Osteoblast (primary cell): ENCODE measurements around the gene USP46. TPM values are rescaled to one million over a fixed set of nuclear protein-coding genes. Genes with fewer than 3 reads are reported as not detected.

Experiments
- DNase-seq: peaks from one replicate; pipeline ENCODE4 v3.0.0; 2011; ENCODE audit warnings: low spot score, mixed read lengths; ENCODE audit not compliant: insufficient read length; ENCODE audit errors: missing footprints
- H2AFZ ChIP-seq: 2 replicates; pipeline ENCODE4 v1.6.0; 2011; ENCODE audit warnings: mild to moderate bottlenecking, low read length
- H3K27ac ChIP-seq: 2 replicates; pipeline ENCODE4 v1.5.1; 2011; ENCODE audit warnings: mild to moderate bottlenecking, low read depth, low read length, moderate library complexity
- H3K27me3 ChIP-seq: 2 replicates; pipeline ENCODE4 v1.6.0; 2012; ENCODE audit warnings: mild to moderate bottlenecking, control low read depth, inconsistent platforms, low read length, moderate library complexity; ENCODE audit not compliant: insufficient read depth
- H3K36me3 ChIP-seq: 2 replicates; pipeline ENCODE4 v1.5.1; 2011; ENCODE audit warnings: mild to moderate bottlenecking, low read length, control low read depth, moderate library complexity; ENCODE audit not compliant: insufficient read depth
- H3K4me1 ChIP-seq: 2 replicates; pipeline ENCODE4 v1.5.1; 2011; ENCODE audit warnings: mild to moderate bottlenecking, low read length, control low read depth, moderate library complexity; ENCODE audit not compliant: insufficient read depth
- H3K4me2 ChIP-seq: 2 replicates; pipeline ENCODE4 v1.6.0; 2011; ENCODE audit warnings: mild to moderate bottlenecking, low read length; ENCODE audit not compliant: insufficient read depth
- H3K4me3 ChIP-seq: fragments of 200-600 bp; sonication (generic); 3 replicates; pipeline ENCODE4 v1.5.1; 2012; ENCODE audit warnings: mild to moderate bottlenecking, low read length, inconsistent platforms; ENCODE audit not compliant: insufficient read depth
- H3K79me2 ChIP-seq: 2 replicates; pipeline ENCODE4 v1.6.0; 2012; ENCODE audit warnings: mild to moderate bottlenecking, low read length, control low read depth, inconsistent platforms; ENCODE audit not compliant: insufficient read depth
- H3K9me3 ChIP-seq: 2 replicates; pipeline ENCODE4 v1.5.1; 2011; ENCODE audit warnings: low read depth, low read length, control low read depth
- H4K20me1 ChIP-seq: 2 replicates; pipeline ENCODE4 v1.6.0; 2012; ENCODE audit warnings: mild to moderate bottlenecking, low read length, control low read depth; ENCODE audit not compliant: insufficient read depth
- total RNA-seq: library from RNA; depleted of rRNA; stranded (reverse); fragments of >200 nt; gene quantifications from 2 replicates; pipeline ENCODE4 v1.2.3, GENCODE V29; 2012
- TF ChIP-seq, protein P1 (sequence below): IDR thresholded peaks from 2 replicates; pipeline ENCODE4 v1.5.1; 2011; ENCODE audit warnings: mild to moderate bottlenecking, low read depth, low read length, moderate library complexity; ENCODE audit errors: extremely low read depth

USP46 gene
- total RNA-seq, 1 donor: 12.7 TPM

DNA sequence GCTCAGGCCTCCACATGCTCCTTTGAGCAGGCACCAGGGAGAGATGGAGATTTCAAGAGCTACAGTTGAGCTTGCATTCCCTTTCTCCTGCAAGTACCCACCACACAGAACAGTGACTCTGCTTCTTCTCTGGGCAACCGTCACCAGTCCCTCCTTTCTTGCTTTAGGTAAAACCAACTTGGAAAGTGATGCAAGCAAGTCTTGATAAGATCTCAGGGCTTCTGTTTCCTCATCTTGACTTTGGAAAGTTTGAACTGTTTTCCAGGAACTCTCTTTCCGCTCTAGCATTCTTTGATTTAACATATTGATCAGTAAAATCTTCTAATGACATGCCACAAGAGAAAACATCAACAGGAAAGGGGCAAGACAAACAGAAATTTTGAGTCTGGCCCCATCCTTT, 73.7 kb downstream of the USP46 start:
- Histone ChIP-seq H3K4me3 (no peak overlapping the region), H3K27ac (no peak overlapping the region), H2AFZ (no peak overlapping the region), H3K9me3 (no peaks in the 10 kb centered on the region), H3K79me2 (no peaks in the 10 kb centered on the region), H3K4me2 (no peak overlapping the region), H3K4me1 (peaks cover 18% of the 10 kb centered on the region), H3K27me3 (no peaks in the 10 kb centered on the region), H4K20me1 (no peaks in the 10 kb centered on the region), H3K36me3 (no peaks in the 10 kb centered on the region)
- TF ChIP-seq, protein P1, sequence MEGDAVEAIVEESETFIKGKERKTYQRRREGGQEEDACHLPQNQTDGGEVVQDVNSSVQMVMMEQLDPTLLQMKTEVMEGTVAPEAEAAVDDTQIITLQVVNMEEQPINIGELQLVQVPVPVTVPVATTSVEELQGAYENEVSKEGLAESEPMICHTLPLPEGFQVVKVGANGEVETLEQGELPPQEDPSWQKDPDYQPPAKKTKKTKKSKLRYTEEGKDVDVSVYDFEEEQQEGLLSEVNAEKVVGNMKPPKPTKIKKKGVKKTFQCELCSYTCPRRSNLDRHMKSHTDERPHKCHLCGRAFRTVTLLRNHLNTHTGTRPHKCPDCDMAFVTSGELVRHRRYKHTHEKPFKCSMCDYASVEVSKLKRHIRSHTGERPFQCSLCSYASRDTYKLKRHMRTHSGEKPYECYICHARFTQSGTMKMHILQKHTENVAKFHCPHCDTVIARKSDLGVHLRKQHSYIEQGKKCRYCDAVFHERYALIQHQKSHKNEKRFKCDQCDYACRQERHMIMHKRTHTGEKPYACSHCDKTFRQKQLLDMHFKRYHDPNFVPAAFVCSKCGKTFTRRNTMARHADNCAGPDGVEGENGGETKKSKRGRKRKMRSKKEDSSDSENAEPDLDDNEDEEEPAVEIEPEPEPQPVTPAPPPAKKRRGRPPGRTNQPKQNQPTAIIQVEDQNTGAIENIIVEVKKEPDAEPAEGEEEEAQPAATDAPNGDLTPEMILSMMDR: no peak
- no peak for DNase-seq

DNA sequence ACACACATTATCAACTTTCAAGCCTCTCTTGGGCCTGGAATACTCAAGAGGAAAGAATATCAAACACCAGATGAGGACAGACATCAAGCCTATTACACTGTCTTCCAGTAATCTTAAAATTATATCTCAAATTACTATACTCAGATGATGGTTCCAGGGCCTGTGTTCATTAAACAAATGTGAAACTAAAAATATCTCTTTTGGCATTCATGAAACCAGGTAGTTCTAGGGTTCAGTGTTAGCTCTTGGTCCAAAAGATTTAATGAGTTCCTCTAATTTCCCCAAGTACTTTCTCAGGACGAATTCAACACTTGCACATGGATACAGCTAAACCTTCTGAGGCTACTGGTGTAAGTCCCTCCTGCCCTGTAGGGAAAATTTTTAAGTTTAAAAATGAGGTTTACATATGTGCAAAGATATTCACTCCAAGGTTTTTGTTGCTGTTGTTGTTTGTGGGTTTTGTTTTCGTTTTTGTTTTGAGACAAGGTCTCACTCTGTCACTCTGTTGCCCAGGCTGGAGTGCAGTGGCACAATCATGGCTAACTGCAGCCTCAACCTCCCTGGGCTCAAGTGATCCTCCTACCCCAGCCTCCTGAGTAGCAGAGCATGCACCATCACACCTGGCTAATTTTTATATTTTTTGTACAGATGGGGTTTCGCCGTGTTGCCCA, 79.4 kb downstream of the USP46 start:
- H3K27me3 ChIP-seq: no peaks in the 10 kb centered on the region
- H3K79me2 ChIP-seq: no peaks in the 10 kb centered on the region
- no peak overlapping the region for H3K4me3 ChIP-seq
- H3K36me3 ChIP-seq: no peaks in the 10 kb centered on the region
- no peaks in the 10 kb centered on the region for H3K4me1 ChIP-seq
- no peak for DNase-seq
- H2AFZ ChIP-seq: no peak overlapping the region
- TF ChIP-seq, protein P1: no peak
- no peak overlapping the region for H3K27ac ChIP-seq
- H3K9me3 ChIP-seq: no peaks in the 10 kb centered on the region
- H3K4me2 ChIP-seq: no peak overlapping the region
- H4K20me1 ChIP-seq: no peaks in the 10 kb centered on the region

DNA sequence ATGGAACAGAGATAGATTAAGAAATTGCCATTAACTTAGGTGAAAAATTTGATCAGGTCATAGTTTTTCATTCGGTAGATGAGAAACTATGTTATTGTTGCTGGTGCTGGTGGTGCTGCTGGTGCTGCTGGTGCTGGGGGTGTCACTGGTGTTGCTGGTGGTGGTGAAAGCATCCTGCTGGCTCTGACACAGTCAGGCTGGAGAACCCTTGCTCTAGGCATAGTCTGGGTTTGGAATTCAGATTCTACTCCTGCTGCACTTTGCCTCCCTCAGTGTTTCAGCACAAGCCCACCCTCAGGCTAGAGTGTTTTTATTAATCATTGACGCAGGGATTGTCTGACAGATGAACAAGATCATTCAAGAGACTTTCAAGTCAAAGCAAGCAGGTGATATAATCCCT, 80.2 kb downstream of the USP46 start:
- Histone ChIP-seq H3K9me3 (no peaks in the 10 kb centered on the region), H2AFZ (no peak overlapping the region), H3K36me3 (no peaks in the 10 kb centered on the region), H3K79me2 (no peaks in the 10 kb centered on the region), H3K4me1 (no peaks in the 10 kb centered on the region), H3K4me3 (no peak overlapping the region), H4K20me1 (no peaks in the 10 kb centered on the region), H3K27ac (no peak overlapping the region), H3K27me3 (no peaks in the 10 kb centered on the region), H3K4me2 (no peak overlapping the region)
- TF ChIP-seq, protein P1: no peak
- DNase-seq: no peak

DNA sequence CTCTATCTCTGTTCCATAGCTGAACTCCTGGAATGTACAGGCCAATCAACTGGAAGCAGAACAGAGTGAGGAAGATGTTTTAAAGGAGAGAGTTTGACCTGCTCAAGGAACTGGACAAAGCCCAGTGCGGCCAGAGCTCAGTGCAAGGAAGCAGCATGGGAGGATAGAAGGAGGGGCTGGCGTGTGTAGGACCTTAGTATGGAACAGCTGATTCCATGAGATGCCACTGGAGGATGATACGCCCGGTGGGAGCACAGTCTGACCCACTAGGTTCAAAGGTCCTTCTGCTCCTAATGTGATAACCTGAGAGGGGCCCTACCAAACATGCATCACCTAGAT, 81.5 kb downstream of the USP46 start:
- no peaks in the 10 kb centered on the region for H3K9me3 ChIP-seq
- no peak overlapping the region for H3K4me2 ChIP-seq
- H3K27me3 ChIP-seq: no peaks in the 10 kb centered on the region
- no peak overlapping the region for H3K4me3 ChIP-seq
- peaks cover 9% of the 10 kb centered on the region for H3K4me1 ChIP-seq
- no peak overlapping the region for H2AFZ ChIP-seq
- no peak for DNase-seq
- H3K36me3 ChIP-seq: no peaks in the 10 kb centered on the region
- no peak overlapping the region for H3K27ac ChIP-seq
- TF ChIP-seq, protein P1: no peak
- H3K79me2 ChIP-seq: no peaks in the 10 kb centered on the region
- H4K20me1 ChIP-seq: no peaks in the 10 kb centered on the region
